Gastrocnemius medialis (tissue), 4 donors: Measurements from ENCODE around the gene BST2.

Experiments
- CTCF ChIP-seq, 5 experiments: fragments of 450-650 bp in 3 of 5; fragments of 200-600 bp in 2 of 5; sonication (generic) in 2 of 5; IDR thresholded peaks in 4 of 5; conservative IDR thresholded peaks in 1 of 5; 1 replicate in 4 of 5; 2 replicates in 1 of 5; pipeline ENCODE4 v1.5.1; 2016 to 2019; ENCODE audit warnings: antibody characterized with exemption in 5 of 5, mild to moderate bottlenecking in 3 of 5, moderate library complexity in 3 of 5
- POLR2A ChIP-seq, 2 donors: fragments of 450-650 bp; IDR thresholded peaks; one replicate each; pipeline ENCODE4 v1.6.1; 2017; ENCODE audit warnings: antibody characterized with exemption in 2 of 2, mild to moderate bottlenecking in 2 of 2, moderate library complexity in 2 of 2

DNA sequence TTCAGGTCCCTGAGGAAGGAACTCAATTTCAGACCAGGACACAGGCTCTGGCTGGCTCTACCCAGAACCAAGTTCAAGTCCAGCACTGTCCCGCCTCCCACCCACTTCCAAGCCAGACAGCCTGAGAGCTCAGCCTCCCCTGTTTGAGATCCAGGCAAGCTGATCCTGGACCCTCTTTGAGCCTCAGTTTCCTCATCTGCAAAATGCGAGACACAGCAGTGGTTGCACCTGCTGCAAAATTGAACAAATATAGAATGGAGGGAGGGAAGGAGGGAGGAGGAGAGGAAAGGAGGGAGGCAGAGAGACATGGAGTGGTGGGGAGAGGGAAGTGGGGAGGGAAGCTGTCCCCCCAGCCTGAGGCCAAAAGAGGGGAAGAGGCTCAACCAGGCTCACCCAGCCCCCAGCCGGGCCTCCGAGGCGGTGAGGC is 42.3 kb upstream of the BST2 start:
- TF ChIP-seq POLR2A (IDR thresholded peaks at IDR 0.05) (no peak), CTCF (IDR thresholded peaks at IDR 0.05 in 4 of 5, conservative IDR thresholded peaks at IDR 0.05 in 1 of 5) (no peak)
